ENCODE measurements around the gene EDEM3. TPM values are rescaled to one million over a fixed set of nuclear protein-coding genes. Genes with fewer than 3 reads are reported as not detected.

The EDEM3 gene
- total and polyA plus RNA-seq, 2 of the 8 experiments (the other 6 are each of a cell fraction or from before 2014, with no cell fraction given): 1.6 to 14.0 TPM

GRCh38 chr1:184759651-184760050 is 5.0 kb upstream of the EDEM3 start:
- Histone ChIP-seq H4K5ac (ENCODE audit: insufficient read length, low read depth, low read length) (no peak overlapping the region), H3K36me3 (ENCODE audit: control insufficient read depth in 2 of 4, insufficient read depth in 4 of 4, low read length in 3 of 4) (no peaks in the 10 kb centered on the region), H3K4me2 (ENCODE audit: insufficient read depth in 1 of 2, low read depth in 2 of 2, low read length in 2 of 2) (no peak overlapping the region), H3K79me2 (ENCODE audit: control insufficient read depth in 1 of 2, insufficient read depth in 2 of 2, low read length in 2 of 2) (no peaks in the 10 kb centered on the region), H3K14ac (ENCODE audit: insufficient read length) (no peak overlapping the region), H2AK5ac (ENCODE audit: low read depth, low read length) (no peak overlapping the region), H3K27me3 (replicated peaks in 1 of 4; ENCODE audit: control insufficient read depth in 3 of 4, extremely low read depth in 1 of 4, insufficient read depth in 3 of 4, low read length in 3 of 4) (peaks cover 0 to 5% (median 0%) of the 10 kb centered on the region in 4 experiments; a peak in 2 of 7 replicates), H3K23me2 (ENCODE audit: low read depth, low read length) (peaks cover 8% of the 10 kb centered on the region), H3K23ac (ENCODE audit: insufficient read length) (no peak overlapping the region), H2BK120ac (replicated peaks; ENCODE audit: low read depth, low read length) (no peak overlapping the region), H2BK15ac (ENCODE audit: low read length) (no peak overlapping the region), H2AFZ (ENCODE audit: low read length) (peak overlapping the region; percentile 76), H2BK20ac (ENCODE audit: low read length) (no peak overlapping the region), H3K9ac (replicated peaks in 1 of 4; ENCODE audit: extremely low read depth in 1 of 4, low read depth in 3 of 4, low read length in 3 of 4) (no peak overlapping the region), H3K9me3 (ENCODE audit: insufficient read depth in 2 of 2, low read depth in 1 of 2, low read length in 1 of 2) (no peaks in the 10 kb centered on the region), H3K18ac (ENCODE audit: extremely low read depth, low read length) (no peak overlapping the region), H3K4me1 (replicated peaks in 1 of 4; ENCODE audit: control insufficient read depth in 3 of 4, insufficient read depth in 4 of 4, low read length in 3 of 4) (peaks cover 0 to 3% (median 1%) of the 10 kb centered on the region in 4 experiments; a peak in 3 of 7 replicates), H3K79me1 (ENCODE audit: low read depth, low read length) (no peaks in the 10 kb centered on the region), H4K20me1 (replicated peaks in 1 of 2; ENCODE audit: control insufficient read depth in 1 of 2, insufficient read depth in 2 of 2, low read length in 2 of 2) (no peaks in the 10 kb centered on the region), H3K56ac (replicated peaks; ENCODE audit: insufficient read length, low read depth, low read length) (no peak overlapping the region), H3K4ac (replicated peaks; ENCODE audit: insufficient read length, low read depth, low read length) (no peak overlapping the region), H2BK5ac (ENCODE audit: low read depth, low read length) (no peak overlapping the region), H3K27ac (ENCODE audit: low read depth, low read length) (no peak overlapping the region), H3K4me3 (ENCODE audit: extremely low read depth in 1 of 4, insufficient read depth in 2 of 4, low read depth in 3 of 4, low read length in 4 of 4) (no peak overlapping the region), H4K91ac (replicated peaks; ENCODE audit: insufficient read length, low read length) (no peak overlapping the region), H4K8ac (ENCODE audit: extremely low read depth, insufficient read depth, low read length) (no peak overlapping the region), H2BK12ac (ENCODE audit: low read depth, low read length) (no peak overlapping the region)
- WGBS, 2 experiments (ENCODE audit: extremely low coverage in 1 of 2, insufficient coverage in 1 of 2, insufficient read length in 1 of 2, insufficient replicate concordance in 2 of 2, low coverage in 1 of 2, low lambda C conversion rate in 2 of 2, missing lambda C conversion rate in 1 of 2): 91% methylated on average over 4 of the region's 4 CpGs; no CpG with 5 or more reads in 1 of the 2 experiments
- DNase-seq (ENCODE audit: low read depth in 1 of 2, low spot score in 2 of 2) (no peak), FAIRE-seq (no peak)
- POLR2A ChIA-PET (ENCODE audit: partially characterized antibody): no interaction called here
- CTCF ChIA-PET (ENCODE audit: partially characterized antibody): interaction anchor here (1.3 kb wide), 1 partner anchor 410 kb away, joined by 4 read pairs; no protein-coding TSS in a partner anchor

Measured in H1 (cell line).